HEK293 (cell line): Measurements from ENCODE around the gene CLCN7.

ENCODE experiments used
- CTCF ChIA-PET: fragments of 350-600 bp; formaldehyde crosslinking; extraction: SDS; loops from one replicate; lab custom pipeline; 2021; ENCODE audit warnings: antibody characterized with exemption; lab: Yijun Ruan, JAX
- POLR2A ChIA-PET: fragments of 300-600 bp; formaldehyde crosslinking; extraction: SDS; loops from one replicate; lab custom pipeline; 2020; ENCODE audit warnings: antibody characterized with exemption, inconsistent platforms; lab: Yijun Ruan, JAX
- H3K27ac ChIP-seq: fragments of 200-500 bp; sonication (Bioruptor generic); 2 replicates; pipeline ENCODE4 v1.5.1; 2014; ENCODE audit warnings: low read depth, low read length, control low read depth, inconsistent platforms; ENCODE audit errors: extremely low read depth
- H3K36me3 ChIP-seq, 2 experiments: fragments of 200-500 bp in 1 of 2; sonication (Bioruptor generic) in 1 of 2; 1 replicate in 1 of 2; 2 replicates in 1 of 2; pipeline ENCODE4 v1.5.1; 2014 to 2017; ENCODE audit warnings: inconsistent platforms in 2 of 2, low read length in 2 of 2; ENCODE audit not compliant: control insufficient read depth in 2 of 2, insufficient read depth in 1 of 2
- H3K4me1 ChIP-seq: fragments of 200-500 bp; sonication (Bioruptor generic); 2 replicates; pipeline ENCODE4 v1.5.1; 2014; ENCODE audit warnings: mild to moderate bottlenecking, low read length, inconsistent platforms; ENCODE audit not compliant: control insufficient read depth, insufficient read depth
- H3K4me3 ChIP-seq: 2 replicates; pipeline ENCODE4 v1.5.1; 2011; ENCODE audit warnings: low read depth, mild to moderate bottlenecking, control low read depth, low read length, moderate library complexity
- H3K9me3 ChIP-seq: fragments of 200-500 bp; sonication (Bioruptor generic); 2 replicates; pipeline ENCODE4 v1.5.1; 2014; ENCODE audit warnings: low read depth, low read length, inconsistent platforms; ENCODE audit not compliant: control insufficient read depth, insufficient read depth
- GLI4 ChIP-seq: fragments of 450-650 bp; formaldehyde crosslinking; IDR thresholded peaks from 2 replicates; pipeline ENCODE4 v1.5.1; 2016; ENCODE audit warnings: missing biosample characterization, missing genetic modification characterization
- PATZ1 ChIP-seq: fragments of 450-650 bp; formaldehyde crosslinking; IDR thresholded peaks from 2 replicates; pipeline ENCODE4 v1.5.1; 2016; ENCODE audit warnings: missing biosample characterization, missing genetic modification characterization
- PRDM1 ChIP-seq: fragments of 450-650 bp; formaldehyde crosslinking; IDR thresholded peaks from 2 replicates; pipeline ENCODE4; 2016; ENCODE audit warnings: missing biosample characterization, missing genetic modification characterization
- SCRT1 ChIP-seq: fragments of 450-650 bp; formaldehyde crosslinking; IDR thresholded peaks from 2 replicates; pipeline ENCODE4 v1.5.1; 2016; ENCODE audit warnings: missing biosample characterization, missing genetic modification characterization, borderline replicate concordance
- ZBTB20 ChIP-seq: fragments of 450-650 bp; formaldehyde crosslinking; IDR thresholded peaks from 2 replicates; pipeline ENCODE4 v1.5.1; 2016; ENCODE audit warnings: missing biosample characterization, missing genetic modification characterization
- ZBTB21 ChIP-seq: fragments of 450-650 bp; formaldehyde crosslinking; IDR thresholded peaks from 2 replicates; pipeline ENCODE4 v1.5.1; 2017; ENCODE audit warnings: missing biosample characterization, missing genetic modification characterization
- ZBTB26 ChIP-seq: fragments of 450-650 bp; formaldehyde crosslinking; optimal IDR thresholded peaks from 2 replicates; pipeline ENCODE3; 2016; ENCODE audit warnings: missing biosample characterization, mild to moderate bottlenecking, missing genetic modification characterization
- ZFP3 ChIP-seq: fragments of 450-650 bp; formaldehyde crosslinking; IDR thresholded peaks from 2 replicates; pipeline ENCODE4 v1.5.1; 2016; ENCODE audit warnings: low read depth, missing biosample characterization, missing genetic modification characterization
- ZNF248 ChIP-seq: fragments of 450-650 bp; formaldehyde crosslinking; IDR thresholded peaks from 2 replicates; pipeline ENCODE4 v1.5.1; 2017; ENCODE audit warnings: missing biosample characterization, missing genetic modification characterization
- ZNF335 ChIP-seq: fragments of 450-650 bp; formaldehyde crosslinking; conservative IDR thresholded peaks from 2 replicates; pipeline ENCODE4 v1.5.1; 2016; ENCODE audit warnings: missing biosample characterization, missing genetic modification characterization
- ZNF341 ChIP-seq: fragments of 450-650 bp; formaldehyde crosslinking; IDR thresholded peaks from 2 replicates; pipeline ENCODE4; 2016; ENCODE audit warnings: low read depth, missing biosample characterization, missing genetic modification characterization
- ZNF391 ChIP-seq: fragments of 450-650 bp; formaldehyde crosslinking; IDR thresholded peaks from 2 replicates; pipeline ENCODE4 v1.5.1; 2016; ENCODE audit warnings: low read depth, missing biosample characterization, missing genetic modification characterization, borderline replicate concordance
- ZNF510 ChIP-seq: fragments of 450-650 bp; formaldehyde crosslinking; IDR thresholded peaks from 2 replicates; pipeline ENCODE4 v1.5.1; 2018; ENCODE audit warnings: mild to moderate bottlenecking, missing genetic modification characterization, missing biosample characterization; ENCODE audit not compliant: insufficient replicate concordance
- ZNF629 ChIP-seq: fragments of 450-650 bp; formaldehyde crosslinking; IDR thresholded peaks from 2 replicates; pipeline ENCODE4 v1.5.1; 2017; ENCODE audit warnings: missing biosample characterization, missing genetic modification characterization
- ZNF654 ChIP-seq: fragments of 450-650 bp; formaldehyde crosslinking; IDR thresholded peaks from 2 replicates; pipeline ENCODE4 v1.5.1; 2016; ENCODE audit warnings: low read depth, missing biosample characterization, missing genetic modification characterization
- ZNF830 ChIP-seq: fragments of 450-650 bp; IDR thresholded peaks from 2 replicates; pipeline ENCODE4 v1.5.0; 2018; ENCODE audit warnings: missing biosample characterization, missing genetic modification characterization, low read depth, mild to moderate bottlenecking, moderate library complexity
- ZSCAN30 ChIP-seq: fragments of 450-650 bp; IDR thresholded peaks from 2 replicates; pipeline ENCODE4 v1.5.1; 2018; ENCODE audit warnings: missing biosample characterization, mild to moderate bottlenecking, missing genetic modification characterization, moderate library complexity
- TF ChIP-seq, protein P1 (sequence below): fragments of 450-650 bp; formaldehyde crosslinking; IDR thresholded peaks from 2 replicates; pipeline ENCODE4 v1.5.1; 2016; ENCODE audit warnings: missing biosample characterization, missing genetic modification characterization
- TF ChIP-seq, protein P2 (sequence below): fragments of 450-650 bp; formaldehyde crosslinking; IDR thresholded peaks from 2 replicates; pipeline ENCODE4 v1.5.1; 2016; ENCODE audit warnings: missing biosample characterization, missing genetic modification characterization
- TF ChIP-seq, protein P3 (sequence below): fragments of 450-650 bp; formaldehyde crosslinking; IDR thresholded peaks from 2 replicates; pipeline ENCODE4 v1.5.1; 2017; ENCODE audit warnings: missing biosample characterization, missing genetic modification characterization

The CLCN7 gene

DNA sequence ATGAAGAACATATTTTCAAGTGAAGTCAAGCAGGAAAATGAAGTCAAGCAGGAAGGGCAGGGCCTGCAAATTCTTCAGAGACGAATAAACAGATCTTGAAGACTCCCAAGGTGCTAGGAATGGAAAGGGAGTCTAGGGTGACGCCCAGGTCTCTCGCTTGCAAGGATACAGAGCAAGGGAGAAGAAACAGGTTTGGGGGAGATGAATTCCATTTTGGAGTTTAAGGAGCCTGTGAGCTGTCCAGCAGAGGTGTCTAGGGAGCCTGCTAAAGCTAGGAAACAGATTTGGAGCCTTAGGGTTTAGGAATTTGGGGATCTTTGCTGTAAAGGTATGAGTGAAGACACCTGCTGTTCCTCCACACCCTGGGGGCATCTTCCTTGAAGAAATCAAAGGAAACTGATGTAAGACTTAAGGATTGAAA is 58.3 kb downstream of the CLCN7 start:
- ChIA-PET CTCF (no interaction called here), POLR2A (no interaction called here)
- no peaks in the 10 kb centered on the region for H3K9me3 ChIP-seq
- H3K27ac ChIP-seq, result no peak overlapping the region
- H3K4me3 ChIP-seq, result no peak overlapping the region
- peaks cover 0 to 8% of the 10 kb centered on the region in 2 experiments; a peak in 2 of 3 replicates for H3K36me3 ChIP-seq
- TF ChIP-seq GLI4 (tag by site-specific recombination) (no peak), ZNF830 (tag by site-specific recombination) (no peak), PRDM1 (peak; percentile 16; the same call in 1 of the 2 replicates)
- TF ChIP-seq, protein P1, sequence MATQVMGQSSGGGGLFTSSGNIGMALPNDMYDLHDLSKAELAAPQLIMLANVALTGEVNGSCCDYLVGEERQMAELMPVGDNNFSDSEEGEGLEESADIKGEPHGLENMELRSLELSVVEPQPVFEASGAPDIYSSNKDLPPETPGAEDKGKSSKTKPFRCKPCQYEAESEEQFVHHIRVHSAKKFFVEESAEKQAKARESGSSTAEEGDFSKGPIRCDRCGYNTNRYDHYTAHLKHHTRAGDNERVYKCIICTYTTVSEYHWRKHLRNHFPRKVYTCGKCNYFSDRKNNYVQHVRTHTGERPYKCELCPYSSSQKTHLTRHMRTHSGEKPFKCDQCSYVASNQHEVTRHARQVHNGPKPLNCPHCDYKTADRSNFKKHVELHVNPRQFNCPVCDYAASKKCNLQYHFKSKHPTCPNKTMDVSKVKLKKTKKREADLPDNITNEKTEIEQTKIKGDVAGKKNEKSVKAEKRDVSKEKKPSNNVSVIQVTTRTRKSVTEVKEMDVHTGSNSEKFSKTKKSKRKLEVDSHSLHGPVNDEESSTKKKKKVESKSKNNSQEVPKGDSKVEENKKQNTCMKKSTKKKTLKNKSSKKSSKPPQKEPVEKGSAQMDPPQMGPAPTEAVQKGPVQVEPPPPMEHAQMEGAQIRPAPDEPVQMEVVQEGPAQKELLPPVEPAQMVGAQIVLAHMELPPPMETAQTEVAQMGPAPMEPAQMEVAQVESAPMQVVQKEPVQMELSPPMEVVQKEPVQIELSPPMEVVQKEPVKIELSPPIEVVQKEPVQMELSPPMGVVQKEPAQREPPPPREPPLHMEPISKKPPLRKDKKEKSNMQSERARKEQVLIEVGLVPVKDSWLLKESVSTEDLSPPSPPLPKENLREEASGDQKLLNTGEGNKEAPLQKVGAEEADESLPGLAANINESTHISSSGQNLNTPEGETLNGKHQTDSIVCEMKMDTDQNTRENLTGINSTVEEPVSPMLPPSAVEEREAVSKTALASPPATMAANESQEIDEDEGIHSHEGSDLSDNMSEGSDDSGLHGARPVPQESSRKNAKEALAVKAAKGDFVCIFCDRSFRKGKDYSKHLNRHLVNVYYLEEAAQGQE, result peak; percentile 73; the same call in 1 of the 2 replicates
- peaks cover 6% of the 10 kb centered on the region for H3K4me1 ChIP-seq

GRCh38 chr16:1414532-1415260 is 60.1 kb downstream of the CLCN7 start, which contains the start of gene UNKL:
Gene UNKL (minus strand): TSS chr16:1414704. CDS start chr16:1414691, 13 bp downstream.
- CTCF ChIA-PET, result interaction anchor here (0.6 to 1.5 kb wide), 2 partner anchors 51 to 87 kb away, joined by 4 read pairs; no protein-coding TSS in a partner anchor

DNA sequence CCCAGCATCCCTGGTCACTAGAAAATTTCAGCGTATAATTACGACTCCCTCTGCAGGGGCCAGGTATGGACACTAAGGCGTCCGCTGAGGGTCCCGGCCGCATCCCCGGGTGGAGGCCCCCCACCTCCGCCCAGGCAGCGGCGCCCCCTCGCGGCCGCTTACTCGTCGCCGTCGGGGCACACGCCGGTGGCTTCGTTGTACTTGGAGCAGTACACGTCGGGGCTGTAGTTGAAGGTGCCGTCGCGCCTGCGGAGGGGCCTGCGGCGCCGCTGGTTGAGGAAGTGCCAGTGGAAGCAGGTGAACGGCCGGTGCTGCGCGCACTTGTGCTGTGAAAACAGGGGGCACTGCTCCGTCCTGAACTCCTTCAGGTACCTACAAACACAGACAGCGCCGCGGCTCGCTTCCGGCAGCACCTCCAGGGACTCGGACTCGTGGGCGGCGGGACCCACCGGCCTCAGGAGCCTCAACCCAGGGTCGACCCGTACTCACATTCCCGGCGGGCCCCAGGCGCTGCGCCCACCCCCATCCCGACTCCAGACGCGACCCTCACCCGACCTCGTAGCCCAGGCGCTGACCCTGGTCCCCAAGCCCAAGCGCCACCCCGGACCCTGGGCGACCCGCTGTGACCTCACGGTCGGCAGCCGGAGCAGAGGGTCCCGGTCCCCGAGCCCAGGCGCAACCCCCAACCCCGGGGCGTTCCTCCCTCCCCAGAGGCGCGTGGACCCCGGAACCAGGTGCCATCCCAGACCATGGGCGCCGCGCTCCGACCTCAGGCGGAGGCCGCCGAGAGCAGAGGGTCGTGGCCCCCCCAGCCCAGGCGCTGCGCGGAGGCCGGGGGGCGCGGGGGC is 60.9 kb downstream of the CLCN7 start:
- Histone ChIP-seq H3K36me3 (peaks cover 0 to 12% of the 10 kb centered on the region in 2 experiments; a peak in 2 of 3 replicates), H3K9me3 (no peaks in the 10 kb centered on the region), H3K27ac (peak overlapping the region; percentile 70; the same call in 1 of the 2 replicates), H3K4me3 (peak overlapping the region; percentile 91), H3K4me1 (peaks cover 3% of the 10 kb centered on the region; the same call in 1 of the 2 replicates)
- ChIA-PET CTCF (interaction anchor here (0.6 to 1.5 kb wide), 2 partner anchors 50 to 88 kb away, joined by 4 read pairs; no protein-coding TSS in a partner anchor), POLR2A (no interaction called here)
- no peak for TF ChIP-seq ZBTB21
- peak; percentile 57 for TF ChIP-seq ZBTB26 (tag by site-specific recombination)
- 0 out of 2 replicates have a peak, but pooled peaks have one; percentile 16 for TF ChIP-seq ZNF629 (tag by site-specific recombination)
- no peak for TF ChIP-seq ZNF510 (tag by site-specific recombination)
- peak; percentile 66 for TF ChIP-seq PATZ1
- TF ChIP-seq ZNF654, result no peak; the same call in 1 of the 2 replicates
- TF ChIP-seq, protein P2, sequence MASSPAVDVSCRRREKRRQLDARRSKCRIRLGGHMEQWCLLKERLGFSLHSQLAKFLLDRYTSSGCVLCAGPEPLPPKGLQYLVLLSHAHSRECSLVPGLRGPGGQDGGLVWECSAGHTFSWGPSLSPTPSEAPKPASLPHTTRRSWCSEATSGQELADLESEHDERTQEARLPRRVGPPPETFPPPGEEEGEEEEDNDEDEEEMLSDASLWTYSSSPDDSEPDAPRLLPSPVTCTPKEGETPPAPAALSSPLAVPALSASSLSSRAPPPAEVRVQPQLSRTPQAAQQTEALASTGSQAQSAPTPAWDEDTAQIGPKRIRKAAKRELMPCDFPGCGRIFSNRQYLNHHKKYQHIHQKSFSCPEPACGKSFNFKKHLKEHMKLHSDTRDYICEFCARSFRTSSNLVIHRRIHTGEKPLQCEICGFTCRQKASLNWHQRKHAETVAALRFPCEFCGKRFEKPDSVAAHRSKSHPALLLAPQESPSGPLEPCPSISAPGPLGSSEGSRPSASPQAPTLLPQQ (tag by site-specific recombination), result peak; percentile 91
- TF ChIP-seq ZSCAN30 (tag by site-specific recombination), result no peak
- no peak for TF ChIP-seq SCRT1 (tag by site-specific recombination)
- TF ChIP-seq ZNF248 (tag by site-specific recombination), result no peak

More at GRCh38 chr16:1414532-1415260, 60.1 kb downstream of the CLCN7 start, which contains the start of gene UNKL:
- H3K4me1 ChIP-seq, result peaks cover 4% of the 10 kb centered on the region
- H3K27ac ChIP-seq, result peak within 1 kb of the TSS; percentile 70; the same call in 1 of the 2 replicates
- H3K9me3 ChIP-seq, result no peaks in the 10 kb centered on the region
- POLR2A ChIA-PET, result no interaction called here
- H3K4me3 ChIP-seq, result peak within 1 kb of the TSS; percentile 91
- peaks cover 0 to 12% of the 10 kb centered on the region in 2 experiments; a peak in 2 of 3 replicates for H3K36me3 ChIP-seq
- TF ChIP-seq ZNF391 (no peak), ZNF335 (tag by site-specific recombination) (peak; percentile 23; the same call in 1 of the 2 replicates), ZBTB20 (tag by site-specific recombination) (peak; percentile 29; the same call in 1 of the 2 replicates), ZFP3 (tag by site-specific recombination) (no peak), ZNF341 (tag by site-specific recombination) (peak; percentile 84)
- TF ChIP-seq, protein P3, sequence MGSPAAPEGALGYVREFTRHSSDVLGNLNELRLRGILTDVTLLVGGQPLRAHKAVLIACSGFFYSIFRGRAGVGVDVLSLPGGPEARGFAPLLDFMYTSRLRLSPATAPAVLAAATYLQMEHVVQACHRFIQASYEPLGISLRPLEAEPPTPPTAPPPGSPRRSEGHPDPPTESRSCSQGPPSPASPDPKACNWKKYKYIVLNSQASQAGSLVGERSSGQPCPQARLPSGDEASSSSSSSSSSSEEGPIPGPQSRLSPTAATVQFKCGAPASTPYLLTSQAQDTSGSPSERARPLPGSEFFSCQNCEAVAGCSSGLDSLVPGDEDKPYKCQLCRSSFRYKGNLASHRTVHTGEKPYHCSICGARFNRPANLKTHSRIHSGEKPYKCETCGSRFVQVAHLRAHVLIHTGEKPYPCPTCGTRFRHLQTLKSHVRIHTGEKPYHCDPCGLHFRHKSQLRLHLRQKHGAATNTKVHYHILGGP (tag by site-specific recombination), result no peak
